GM19238 (cell line): Measurements from ENCODE around the gene DHPS.
"Not testable (repeated sequence)": the region's sequence is repeated elsewhere in the genome, so short reads cannot be mapped to it uniquely, and the experiment has no call there.

Experiments
- DNase-seq: peaks from one replicate; pipeline ENCODE4 v3.0.0; 2011; ENCODE audit warnings: low spot score; ENCODE audit not compliant: insufficient read length

DHPS gene

DNA sequence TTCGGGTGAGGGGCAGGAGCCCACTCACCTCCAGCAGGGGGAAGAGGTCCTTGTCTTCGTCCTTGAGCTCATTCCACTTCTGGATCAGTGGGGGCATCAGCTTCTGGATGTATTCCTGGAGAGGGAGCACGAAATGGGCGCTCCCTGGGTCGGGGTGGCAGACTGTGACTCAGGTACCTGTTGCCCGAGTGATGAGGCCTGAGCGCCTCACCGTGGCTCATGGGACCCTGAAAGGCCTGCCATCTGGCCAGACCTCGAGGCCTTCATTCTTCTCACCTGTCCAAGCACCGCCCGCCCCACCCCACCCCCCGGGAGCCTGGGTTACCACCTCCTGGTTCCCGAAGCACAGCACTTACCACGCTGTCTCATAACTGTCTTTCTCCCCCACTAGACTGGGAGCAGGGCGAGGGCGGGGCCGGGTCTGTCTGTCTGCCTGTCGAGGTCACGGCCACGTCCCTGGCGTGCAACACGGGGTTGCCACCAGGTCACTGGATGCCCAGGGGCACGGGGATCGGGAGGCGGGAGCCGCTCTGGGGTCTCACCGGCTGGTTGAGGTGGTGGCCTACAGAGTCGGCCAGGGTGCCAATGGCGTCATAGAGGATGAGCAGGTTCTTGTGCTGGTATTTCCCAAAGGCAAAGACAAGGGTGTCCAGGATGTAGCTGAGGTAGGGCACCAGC lies 24.1 kb upstream of the DHPS start:
- no peak for DNase-seq

DNA sequence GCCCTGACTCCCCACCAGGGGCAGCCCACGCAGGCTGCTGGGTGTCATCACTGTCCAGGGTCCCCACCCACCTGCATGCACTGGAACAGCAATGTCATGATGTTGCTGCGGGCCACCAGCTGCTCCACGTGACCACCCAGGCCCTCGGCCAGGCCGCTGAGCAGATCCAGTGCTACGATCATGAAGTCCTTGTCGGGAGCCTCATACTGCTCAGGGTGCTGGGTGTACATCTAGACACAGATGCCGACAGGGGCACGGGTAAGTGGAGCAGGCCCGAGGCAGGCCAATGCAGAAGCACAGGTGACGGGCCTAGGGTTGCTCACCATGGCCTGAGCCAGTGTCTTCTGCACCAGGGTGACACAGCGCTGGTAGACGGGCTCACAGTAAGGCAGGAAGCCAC lies 23.5 kb upstream of the DHPS start:
- no peak for DNase-seq

DNA sequence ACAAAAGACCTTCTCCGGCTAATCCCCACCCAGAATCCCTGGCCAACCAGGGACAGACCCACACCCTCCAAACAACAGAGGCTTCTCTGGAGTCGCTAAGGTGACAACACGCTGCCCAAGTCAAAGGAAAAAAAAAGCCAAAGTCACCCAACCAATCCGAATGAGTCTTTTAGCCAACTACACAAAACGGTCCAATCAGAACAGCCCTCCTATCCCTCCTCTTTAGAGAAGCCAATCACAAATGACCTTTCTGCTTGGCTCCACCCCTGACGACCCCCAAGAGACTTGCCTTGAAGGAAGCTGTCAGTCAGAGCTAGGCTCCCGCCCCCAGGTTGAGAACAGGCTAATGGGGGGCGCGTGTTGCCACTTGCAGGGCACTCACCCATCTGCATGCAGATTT lies 21.4 kb upstream of the DHPS start:
- DNase-seq = peak; percentile 44

DNA sequence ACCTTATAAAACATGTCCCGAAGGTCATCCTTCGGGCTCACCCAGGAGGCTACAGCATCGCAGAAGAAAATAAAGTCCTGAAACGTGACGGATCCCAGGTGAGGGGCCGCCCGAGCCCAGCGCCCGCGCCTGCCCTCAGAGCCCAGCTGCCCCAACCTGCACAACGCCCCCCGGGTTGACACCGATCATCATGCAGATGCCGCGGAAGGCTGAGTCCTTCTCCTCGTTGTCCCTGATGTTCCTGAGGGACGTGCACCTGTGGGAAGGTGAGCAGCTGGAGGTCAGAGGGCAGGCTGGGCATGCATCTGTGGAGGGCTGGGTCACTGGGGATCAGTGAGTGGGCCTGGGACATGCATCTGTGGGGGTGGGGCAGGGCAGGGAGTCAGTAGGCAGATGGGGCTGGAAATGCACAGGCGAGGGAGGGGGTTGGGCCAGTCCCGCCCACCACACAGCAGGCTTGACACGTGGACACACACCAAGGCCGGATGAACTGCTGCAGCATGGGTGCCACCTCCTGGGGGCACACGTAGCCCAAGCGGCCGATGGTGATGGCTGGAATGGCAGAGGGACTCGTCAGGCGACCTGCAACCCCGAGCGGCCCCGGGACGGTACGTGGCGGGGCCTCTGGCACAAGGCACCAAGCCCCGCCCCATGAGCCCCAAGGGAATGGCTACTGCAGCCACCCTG lies 20.1 kb upstream of the DHPS start:
- no peak for DNase-seq

DNA sequence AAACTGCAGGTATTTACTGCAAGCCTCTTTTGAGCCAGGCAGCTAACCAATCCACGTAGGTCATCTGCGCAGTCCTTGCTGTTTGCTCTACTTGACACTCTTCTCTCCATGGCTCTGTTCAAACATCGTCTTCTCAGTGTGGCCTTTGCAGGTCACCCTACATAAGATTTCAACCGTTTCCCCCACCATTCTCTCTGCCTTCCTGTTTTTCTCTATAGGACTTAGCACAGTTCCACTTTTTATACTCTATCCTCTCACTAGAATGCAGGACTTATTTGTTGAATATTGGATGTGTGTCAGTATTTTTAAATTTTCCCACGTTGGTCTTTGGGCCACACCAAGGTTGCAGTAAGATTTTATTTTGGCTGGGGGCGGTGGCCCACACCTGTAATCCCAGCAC lies 16.5 kb upstream of the DHPS start:
- no peak for DNase-seq

DNA sequence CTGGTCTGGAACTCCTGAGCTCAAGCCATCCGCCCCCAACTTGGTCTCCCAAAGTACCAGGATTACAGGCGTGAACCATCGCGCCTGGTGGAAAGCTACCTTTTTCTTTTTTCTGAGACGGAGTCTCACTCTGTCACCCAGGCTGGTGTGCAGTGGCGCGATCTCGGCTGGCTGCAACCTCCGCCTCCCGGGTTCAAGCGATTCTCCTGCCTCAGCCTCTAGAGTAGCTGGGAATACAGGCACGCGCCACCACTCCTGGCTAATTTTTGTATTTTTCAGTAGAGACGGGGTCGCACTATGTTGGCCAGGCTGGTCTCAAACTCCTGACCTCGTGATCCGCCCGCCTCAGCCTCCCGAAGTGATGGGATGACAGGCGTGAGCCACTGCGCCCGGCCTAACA lies 15.7 kb upstream of the DHPS start:
- not testable (repeated sequence) for DNase-seq

DNA sequence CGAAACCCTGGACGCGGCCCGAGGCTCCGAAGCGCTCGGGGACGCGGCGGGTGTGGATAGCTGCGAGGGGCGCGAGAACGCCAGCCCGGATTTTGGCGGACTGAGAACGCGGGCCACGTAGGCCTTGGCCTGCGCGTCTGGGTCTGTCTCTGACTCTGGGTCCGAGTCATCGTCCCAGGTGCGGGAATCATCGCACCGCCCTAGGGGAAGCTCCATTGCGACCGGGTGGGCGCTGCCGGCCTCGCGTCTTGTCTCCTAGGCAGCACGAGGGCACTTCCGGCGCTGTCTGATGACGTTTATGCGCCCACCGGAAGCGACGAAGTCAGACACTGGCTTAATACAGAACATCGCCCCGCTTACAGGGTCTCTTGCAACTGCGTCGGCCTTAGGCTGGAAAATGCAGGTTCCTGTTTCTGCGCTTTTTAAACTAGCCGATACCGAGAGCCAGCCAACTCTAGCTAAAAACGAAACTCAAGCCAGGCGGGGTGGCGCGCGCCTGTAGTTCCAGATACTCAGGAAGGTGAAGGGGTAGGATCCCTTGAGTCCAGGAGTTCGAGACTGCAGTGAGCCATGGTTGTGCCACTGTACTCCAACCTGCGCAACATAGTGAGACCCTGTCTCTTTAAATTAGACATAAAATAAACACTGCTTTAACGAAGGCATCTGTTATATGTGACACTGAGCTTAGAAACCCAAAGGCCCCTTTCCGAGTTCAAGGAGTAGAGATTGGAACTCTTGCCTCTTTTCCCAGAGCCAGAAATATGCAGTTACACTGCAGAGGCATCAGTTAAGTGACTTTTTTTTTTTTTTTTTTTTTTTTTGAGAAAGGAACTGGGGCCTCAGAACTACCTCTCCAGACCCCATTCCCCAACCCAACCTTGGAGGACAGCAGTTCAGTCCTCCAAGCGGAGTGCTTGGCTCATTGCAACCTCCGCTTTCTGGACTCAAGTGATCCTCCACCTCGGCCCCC lies 15.0 kb upstream of the DHPS start, which contains the start of gene FBXW9:
FBXW9 (minus strand) TSS at position 266 of the 970 bp plus-strand sequence; CDS start at position 216, 50 bp downstream.
- peak; percentile 99 for DNase-seq

DNA sequence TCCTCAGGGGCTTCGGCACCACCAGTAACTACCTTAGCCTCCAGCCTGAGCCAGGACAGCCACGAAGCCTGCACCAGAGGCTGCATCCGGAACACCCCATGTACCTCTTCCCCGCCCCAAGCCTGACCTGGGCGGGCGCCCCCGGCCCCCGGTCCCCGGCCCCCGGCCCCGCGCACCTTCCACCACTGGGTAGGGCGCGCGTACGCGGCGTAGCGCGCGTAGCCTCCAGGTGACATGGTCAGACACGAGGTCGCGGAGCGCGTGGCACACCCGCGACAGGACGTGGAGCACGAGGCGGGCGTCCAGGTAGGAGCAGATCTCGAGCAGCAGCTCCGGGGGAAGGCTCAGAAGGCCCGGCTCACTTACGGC lies 14.3 kb upstream of the DHPS start:
- no peak for DNase-seq

DNA sequence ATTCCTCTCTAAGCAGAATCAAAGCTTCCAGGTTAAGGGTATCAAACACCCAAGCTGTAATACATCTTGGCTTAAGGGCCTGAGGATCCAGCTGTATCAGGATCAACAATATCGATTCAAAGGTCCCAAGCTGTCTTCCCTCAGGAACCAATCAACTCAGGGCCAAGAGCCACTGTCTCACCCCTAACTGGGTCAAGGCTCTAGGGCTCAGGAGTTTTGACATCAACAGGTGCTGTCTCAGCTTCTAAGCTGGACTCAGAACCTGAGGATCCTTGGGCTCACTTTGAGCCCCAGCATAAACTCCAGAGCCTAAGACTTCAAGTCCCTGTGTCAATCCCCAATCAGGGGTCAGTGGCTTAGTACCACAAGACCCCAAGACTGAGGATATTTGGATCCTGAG lies 13.8 kb upstream of the DHPS start:
- DNase-seq = no peak

DNA sequence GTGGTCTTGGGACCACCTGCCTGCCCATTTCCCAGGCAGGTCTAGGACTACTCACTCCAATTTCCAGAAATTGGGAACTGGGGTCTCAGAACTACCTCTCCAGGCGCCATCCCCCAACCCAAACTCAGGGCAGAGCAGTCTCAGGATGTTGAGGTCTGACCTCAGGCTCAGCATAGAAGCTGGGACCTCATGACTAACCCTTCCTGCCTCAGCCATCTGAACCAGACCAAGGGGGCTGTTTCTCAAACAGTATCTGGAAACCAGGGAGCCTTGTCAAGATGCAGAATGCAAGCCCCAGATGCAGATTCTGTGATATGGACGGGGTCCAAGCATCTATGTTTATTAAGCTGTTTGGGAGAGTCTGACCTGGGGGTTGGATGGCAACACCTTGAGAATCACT lies 13.4 kb upstream of the DHPS start:
- no peak for DNase-seq

DNA sequence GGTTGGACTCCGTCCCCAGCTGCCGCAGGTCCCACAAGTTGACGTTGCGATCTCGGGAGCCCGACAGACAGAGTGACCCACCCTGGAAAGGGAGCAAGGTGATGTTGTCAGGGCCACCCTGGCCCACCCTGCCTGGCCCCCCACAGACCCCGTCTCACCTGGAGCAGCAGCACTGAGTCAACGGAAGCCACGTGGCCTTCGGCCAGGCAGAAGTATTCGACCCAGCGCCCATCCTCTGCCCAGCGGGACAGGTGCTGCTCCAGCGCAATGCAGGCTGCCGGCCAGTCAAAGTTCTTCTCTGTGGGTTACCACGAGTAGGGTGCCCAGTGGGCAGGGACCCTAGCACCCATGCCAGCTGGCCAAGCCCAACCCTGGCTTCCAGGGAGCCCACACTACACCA lies 13.0 kb upstream of the DHPS start:
- DNase-seq = no peak

DNA sequence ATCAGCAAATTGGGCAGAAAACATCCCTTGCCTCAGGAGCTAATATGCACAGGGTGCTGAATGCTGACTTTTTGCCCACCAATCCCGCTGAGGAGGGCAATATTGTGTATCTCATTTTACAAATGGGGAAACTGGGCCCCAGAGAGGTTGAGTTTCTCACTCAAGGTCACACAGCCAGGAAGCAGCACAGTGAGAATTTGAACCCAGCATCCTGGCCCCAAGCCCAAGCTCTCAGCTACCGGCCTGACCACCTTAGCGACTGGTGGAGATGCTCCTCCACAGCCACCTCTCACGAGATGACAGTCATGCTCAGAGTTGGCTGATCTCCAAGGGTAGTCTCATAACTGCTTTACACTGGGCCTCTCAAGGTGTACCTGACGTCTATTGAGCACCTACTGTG lies 11.3 kb upstream of the DHPS start:
- DNase-seq = no peak

DNA sequence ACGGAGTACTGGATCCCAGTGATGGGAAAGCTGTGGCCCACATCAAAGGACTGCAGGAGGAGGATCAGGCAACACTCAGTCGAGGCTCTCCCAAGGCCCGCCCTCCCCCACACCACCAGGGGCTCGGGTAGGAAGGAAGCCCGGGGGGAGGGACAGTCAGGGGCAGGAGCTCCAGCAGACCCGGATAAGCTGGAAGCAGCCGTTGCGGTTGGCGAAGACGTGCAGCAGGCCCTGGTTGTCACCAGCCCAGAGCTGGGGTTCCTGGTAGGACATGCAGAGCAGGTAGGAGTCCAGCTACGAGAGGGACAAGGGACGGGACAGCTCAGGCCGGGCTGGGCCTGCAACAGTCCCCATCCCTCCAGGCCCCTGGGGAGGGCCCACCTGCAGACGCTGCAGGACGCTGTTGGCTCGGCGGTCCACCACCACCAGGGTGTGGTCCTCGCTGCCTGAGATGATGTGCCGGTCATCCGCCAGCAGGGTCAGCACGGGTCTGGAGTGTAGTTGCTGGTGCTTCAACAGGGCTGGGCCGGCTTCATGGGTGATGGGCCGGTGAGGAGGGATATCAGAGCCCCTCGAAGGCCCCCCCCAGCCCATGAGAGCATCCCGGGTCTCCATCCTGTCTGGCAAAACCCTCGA lies 8.0 kb upstream of the DHPS start:
- DNase-seq = no peak

DNA sequence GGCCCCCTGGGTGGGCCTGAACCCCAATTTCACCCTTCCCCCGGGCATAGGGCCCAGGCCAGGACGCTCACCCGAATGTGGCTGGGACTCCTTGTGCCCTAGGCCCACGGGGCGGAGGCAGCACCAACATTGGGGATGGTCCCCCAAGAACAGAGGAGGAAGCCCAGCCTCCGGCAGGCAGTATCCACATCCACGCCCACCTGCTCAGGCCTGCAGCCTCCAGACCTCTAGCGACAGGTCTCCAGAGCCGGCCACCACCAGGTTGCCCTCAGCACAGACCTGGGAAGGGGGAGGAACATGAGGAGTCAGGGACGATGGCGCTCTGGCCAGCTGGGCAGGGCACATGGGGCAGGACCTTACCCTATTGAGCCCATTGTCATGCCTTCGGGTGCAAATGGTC lies 7.3 kb upstream of the DHPS start:
- DNase-seq = no peak

DNA sequence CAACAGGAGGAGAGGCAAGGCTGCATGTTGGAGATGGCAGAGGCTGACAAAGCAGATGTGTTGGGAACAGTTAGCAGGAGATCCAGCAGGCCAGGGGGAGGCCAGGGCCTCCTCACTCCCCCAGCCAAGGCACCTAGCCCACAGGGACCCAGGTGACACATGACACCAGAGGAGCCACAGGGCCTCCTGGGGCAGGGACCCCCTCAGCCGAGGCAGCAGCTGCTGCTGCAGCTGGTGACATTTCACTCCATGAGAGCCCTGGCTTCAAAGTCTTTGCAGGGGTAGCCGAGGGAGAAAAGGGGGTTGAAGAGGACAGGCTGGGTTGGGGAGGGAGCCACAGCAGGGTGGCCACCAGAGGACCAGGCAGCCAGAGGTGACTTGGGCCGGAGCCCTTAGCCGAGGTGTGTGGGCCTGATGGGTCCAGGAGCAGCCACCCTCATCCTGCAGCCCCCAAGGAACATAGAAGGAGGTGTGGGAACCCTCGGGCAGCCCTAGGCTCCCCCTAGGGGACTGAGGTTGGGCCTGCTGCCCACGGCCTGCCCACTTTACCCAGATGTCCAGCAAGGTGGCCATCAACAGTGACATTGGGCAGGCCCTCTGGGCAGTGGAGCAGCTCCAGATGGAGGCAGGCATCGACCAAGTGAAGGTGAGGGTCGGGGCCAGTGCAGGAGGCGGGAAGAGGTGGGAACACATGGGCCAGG lies 6.0 kb upstream of the DHPS start, which contains the start of gene GNG14:
GNG14 (plus strand) TSS at position 503 of the 701 bp plus-strand sequence; CDS start at position 554, 51 bp downstream.
- DNase-seq = no peak

DNA sequence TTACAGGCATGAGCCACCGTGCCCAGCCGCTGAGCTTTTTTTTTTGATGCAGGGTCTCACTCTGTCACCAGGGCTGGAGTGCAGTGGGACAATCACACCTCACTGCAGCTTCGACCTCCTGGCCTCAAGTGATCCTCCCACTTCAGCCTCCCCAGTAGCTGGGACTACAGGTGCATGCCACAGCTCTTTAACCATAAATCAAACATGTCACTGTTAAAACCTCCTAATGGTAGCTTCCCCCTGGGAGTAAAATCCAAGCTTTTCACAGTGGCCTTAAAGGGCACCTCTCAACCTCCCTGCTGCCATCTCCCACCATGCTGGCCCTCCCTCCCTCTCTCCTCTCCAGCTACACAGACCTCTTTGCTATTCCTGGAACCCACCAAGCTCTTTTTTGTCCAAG lies 4.2 kb upstream of the DHPS start:
- DNase-seq = no peak

DNA sequence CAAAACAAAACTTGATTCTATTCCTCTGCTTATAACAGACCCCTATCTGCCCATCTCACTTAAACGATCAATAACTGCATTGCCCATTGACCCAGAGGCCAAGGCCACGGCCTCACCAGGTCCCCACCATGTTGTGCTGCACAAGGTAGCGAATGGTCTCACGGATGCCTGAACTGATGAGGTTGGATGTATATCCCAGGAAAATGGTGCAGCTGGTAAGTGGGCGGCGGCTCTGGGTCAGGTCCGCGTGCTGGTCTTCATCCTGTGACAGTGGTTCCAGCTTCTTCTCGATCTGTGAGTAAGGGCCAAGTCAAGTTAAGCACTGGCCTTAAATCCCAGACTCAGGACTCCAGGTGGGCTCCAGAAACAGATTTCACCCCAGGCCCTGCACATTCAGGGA lies 1.6 kb downstream of the DHPS start:
- no peak for DNase-seq

DNA sequence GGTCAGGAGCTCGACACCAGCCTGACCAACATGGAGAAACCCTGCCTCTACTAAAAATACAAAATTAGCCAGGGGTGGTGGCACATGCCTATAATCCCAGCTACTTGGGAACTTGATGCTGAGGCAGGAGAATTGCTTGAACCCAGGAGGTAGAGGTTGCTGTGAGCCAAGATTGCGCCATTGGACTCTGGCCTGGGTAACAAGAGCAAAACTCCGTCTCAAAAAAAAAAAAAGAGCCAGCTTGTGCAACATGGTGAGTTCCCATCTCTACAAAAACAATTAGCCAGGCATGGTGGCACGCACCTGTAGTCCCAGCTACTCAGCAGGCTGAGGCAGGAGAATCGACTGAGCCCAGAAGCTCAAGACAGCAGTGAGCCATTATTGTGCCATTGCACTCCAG lies 3.6 kb downstream of the DHPS start:
- not testable (repeated sequence) for DNase-seq

DNA sequence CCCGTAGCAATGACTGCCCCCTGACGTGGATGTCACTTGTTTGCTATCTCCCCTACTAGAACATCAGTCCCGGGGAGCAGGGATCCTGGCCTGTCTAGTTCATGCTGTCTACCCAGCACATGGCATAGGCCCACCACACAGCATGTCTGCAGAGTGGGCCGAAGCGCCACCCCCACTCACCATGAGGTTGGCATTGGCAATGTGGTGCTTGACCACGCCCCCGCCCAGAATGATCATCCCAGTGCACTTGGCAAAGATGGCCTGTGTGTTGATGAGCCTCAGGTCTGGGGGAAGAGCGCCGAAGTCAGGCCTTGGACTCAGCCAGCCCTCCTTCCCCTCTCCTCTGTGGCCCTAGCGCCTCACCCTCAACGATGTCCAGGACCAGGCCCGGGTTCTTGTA lies 4.8 kb downstream of the DHPS start:
- no peak for DNase-seq

DNA sequence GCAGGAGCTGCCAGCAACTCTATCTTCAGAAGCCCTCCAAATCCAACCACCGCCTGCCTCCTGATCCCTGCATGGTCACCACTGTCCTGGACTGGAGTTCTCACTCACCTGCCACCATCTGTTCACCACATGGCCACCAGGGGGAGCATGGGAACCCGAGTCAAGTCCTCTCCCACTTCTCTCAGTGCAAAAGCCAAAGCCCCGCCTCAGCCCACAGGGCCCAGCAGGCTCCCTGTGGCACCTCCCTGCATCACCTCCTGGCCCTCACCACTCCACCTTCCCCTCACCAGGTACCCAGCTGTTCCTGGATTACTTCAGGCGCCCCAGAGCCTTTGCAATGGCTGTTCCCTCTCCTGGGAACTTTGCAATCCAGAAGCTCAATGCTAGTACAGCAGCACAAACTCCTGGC lies 5.3 kb downstream of the DHPS start:
- DNase-seq = peak; percentile 72

DNA sequence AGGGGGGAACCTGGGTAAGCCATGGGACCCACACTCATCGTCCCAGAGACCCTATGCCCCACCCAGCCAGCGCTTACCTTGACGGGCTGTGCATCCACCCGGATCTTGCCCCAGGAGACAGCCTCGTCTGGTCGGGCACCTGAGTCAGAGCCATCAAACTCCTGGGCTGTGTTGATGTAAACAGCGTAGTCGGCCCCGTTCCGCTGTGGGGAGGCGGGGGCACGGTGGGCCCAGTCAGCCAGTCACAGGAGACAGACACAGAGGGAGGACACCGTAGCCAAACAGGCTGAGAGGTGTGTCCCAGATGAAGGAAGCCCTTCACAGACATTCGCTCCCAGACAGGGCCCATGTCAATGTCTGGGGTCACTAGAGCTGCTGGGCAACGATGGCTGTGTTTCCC lies 5.7 kb downstream of the DHPS start:
- no peak for DNase-seq
